Endothelial cell (in vitro differentiated cells): ENCODE results near the gene PCLO. TPM values are rescaled to one million over a fixed set of nuclear protein-coding genes. Genes with fewer than 3 reads are reported as not detected.

ENCODE experiments used
- DNase-seq: peaks from one replicate; pipeline ENCODE4 v3.0.0; 2021; ENCODE audit warnings: low spot score
- H3K27ac Mint-ChIP-seq: one replicate; pipeline ENCODE4 v1.8.0; 2021; ENCODE audit warnings: mixed read lengths, inconsistent platforms; ENCODE audit not compliant: unreplicated experiment
- H3K27me3 Mint-ChIP-seq: one replicate; pipeline ENCODE4 v1.8.0; 2021; ENCODE audit warnings: mild to moderate bottlenecking, moderate library complexity, mixed read lengths, inconsistent platforms; ENCODE audit not compliant: unreplicated experiment
- H3K36me3 Mint-ChIP-seq: one replicate; pipeline ENCODE4 v1.8.0; 2021; ENCODE audit warnings: mild to moderate bottlenecking, low read depth, mixed read lengths, inconsistent platforms; ENCODE audit not compliant: unreplicated experiment
- H3K4me1 Mint-ChIP-seq: one replicate; pipeline ENCODE4 v1.8.0; 2021; ENCODE audit warnings: mild to moderate bottlenecking, mixed read lengths, inconsistent platforms; ENCODE audit not compliant: unreplicated experiment
- H3K4me3 Mint-ChIP-seq: one replicate; pipeline ENCODE4 v1.8.0; 2021; ENCODE audit warnings: mild to moderate bottlenecking, mixed read lengths, inconsistent platforms; ENCODE audit not compliant: unreplicated experiment
- H3K9me3 Mint-ChIP-seq: one replicate; pipeline ENCODE4 v1.8.0; 2021; ENCODE audit warnings: mixed read lengths, inconsistent platforms; ENCODE audit not compliant: unreplicated experiment
- total RNA-seq: library from RNA; stranded (reverse); fragmentation: NEBNext Ultra II Directional; extraction: Animal tissue kit (Norgen Biotek cat#: 25700); gene quantifications from one replicate; pipeline ENCODE4 v1.2.1, GENCODE V29; 2021; ENCODE audit not compliant: unreplicated experiment
- TF ChIP-seq, protein P1 (sequence below): fragments of 200-600 bp; sonication (generic); IDR thresholded peaks from one replicate; pipeline ENCODE4 v1.5.0; 2021; ENCODE audit warnings: antibody characterized with exemption; ENCODE audit not compliant: unreplicated experiment

The PCLO gene
- total RNA-seq, 1 donor from 2014 or later: 5.1 TPM

DNA sequence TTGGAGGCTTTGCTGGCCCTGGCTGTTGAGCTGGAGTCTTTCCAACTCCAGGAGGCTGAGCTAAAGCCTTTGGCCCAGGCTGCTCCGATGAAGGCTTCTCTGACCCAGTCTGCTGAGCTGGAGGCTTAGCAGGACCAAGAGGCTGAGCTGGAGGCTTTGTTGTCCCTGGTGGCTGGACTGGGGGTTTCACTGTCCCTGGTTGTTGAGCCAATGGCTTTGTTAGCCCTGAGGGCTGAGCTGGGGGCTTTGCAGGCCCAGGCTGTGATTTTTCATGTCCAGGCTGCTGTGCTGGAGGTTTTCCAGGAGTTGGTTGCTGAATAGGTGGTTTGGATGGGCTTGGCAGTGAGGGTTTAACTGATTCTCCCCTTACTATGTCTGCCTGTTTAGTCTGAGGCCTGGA lies 7.3 kb downstream of the PCLO start:
- Mint-ChIP-seq H3K27me3 (peaks cover 3% of the 10 kb centered on the region), H3K36me3 (no peaks in the 10 kb centered on the region), H3K4me1 (peaks cover 2% of the 10 kb centered on the region), H3K27ac (no peak overlapping the region), H3K9me3 (no peaks in the 10 kb centered on the region), H3K4me3 (no peak overlapping the region)
- TF ChIP-seq, protein P1, sequence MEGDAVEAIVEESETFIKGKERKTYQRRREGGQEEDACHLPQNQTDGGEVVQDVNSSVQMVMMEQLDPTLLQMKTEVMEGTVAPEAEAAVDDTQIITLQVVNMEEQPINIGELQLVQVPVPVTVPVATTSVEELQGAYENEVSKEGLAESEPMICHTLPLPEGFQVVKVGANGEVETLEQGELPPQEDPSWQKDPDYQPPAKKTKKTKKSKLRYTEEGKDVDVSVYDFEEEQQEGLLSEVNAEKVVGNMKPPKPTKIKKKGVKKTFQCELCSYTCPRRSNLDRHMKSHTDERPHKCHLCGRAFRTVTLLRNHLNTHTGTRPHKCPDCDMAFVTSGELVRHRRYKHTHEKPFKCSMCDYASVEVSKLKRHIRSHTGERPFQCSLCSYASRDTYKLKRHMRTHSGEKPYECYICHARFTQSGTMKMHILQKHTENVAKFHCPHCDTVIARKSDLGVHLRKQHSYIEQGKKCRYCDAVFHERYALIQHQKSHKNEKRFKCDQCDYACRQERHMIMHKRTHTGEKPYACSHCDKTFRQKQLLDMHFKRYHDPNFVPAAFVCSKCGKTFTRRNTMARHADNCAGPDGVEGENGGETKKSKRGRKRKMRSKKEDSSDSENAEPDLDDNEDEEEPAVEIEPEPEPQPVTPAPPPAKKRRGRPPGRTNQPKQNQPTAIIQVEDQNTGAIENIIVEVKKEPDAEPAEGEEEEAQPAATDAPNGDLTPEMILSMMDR: no peak
- DNase-seq: no peak

DNA sequence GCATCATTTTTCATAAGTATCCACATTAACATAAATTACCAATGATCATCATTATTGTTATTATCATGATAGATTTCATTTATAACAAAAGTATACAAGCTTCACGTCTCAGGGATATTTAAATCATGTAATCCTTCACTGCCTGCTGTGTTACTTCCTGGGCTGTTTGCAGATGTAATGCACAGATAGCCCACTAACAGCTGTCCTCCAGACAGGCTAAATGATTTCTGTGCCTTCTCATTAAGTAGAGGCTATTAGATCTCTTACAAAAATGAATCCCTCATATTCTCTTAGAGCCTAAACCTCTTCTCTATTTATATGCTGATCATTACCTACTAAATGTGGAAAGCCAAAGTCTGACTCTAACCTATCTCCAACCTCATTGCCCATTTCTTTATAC lies 9.3 kb downstream of the PCLO start:
- no peaks in the 10 kb centered on the region for H3K36me3 Mint-ChIP-seq
- H3K4me1 Mint-ChIP-seq: peaks cover 8% of the 10 kb centered on the region
- H3K4me3 Mint-ChIP-seq: no peak overlapping the region
- peaks cover 3% of the 10 kb centered on the region for H3K27me3 Mint-ChIP-seq
- no peaks in the 10 kb centered on the region for H3K9me3 Mint-ChIP-seq
- TF ChIP-seq, protein P1: no peak
- no peak for DNase-seq
- H3K27ac Mint-ChIP-seq: no peak overlapping the region

DNA sequence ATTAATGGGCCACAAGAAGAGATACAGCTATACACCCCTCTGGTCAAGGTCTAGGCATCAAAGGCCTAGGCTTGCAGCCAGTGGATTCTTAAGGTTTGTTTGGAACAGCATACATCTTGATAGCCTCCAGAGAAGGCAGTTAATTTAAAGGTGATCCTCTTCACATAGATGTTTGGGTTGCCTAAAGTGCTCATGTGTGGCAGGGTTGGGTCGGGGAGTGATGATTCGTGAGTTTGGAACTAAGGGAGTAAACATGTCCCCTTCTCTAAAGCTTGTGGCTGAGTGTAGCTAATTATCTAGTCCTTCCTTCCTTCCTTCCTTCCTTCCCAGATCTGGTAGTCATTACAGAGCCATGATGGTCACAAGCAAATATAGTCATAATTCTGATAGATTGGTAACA lies 12.4 kb downstream of the PCLO start:
- no peak overlapping the region for H3K27ac Mint-ChIP-seq

DNA sequence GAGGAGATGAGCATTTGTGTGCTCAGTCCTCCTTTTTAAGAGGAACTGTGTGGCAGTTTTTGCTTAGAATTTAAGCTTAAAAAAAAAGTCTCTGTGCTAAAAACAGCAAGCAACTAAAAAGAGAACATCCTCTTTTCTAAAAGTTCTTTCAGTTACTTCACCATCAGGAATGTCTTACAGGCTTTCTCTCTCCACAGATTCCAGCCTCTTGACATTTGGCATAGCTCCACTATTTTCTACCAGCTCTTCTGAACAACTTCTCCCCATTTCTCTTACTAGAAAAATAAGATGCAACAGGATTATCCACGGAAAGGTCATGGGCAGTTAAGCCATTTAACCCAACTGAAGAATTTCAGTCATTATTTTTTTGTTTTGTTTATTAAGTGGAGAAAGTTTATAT lies 13.2 kb downstream of the PCLO start:
- peaks cover 8% of the 10 kb centered on the region for H3K4me1 Mint-ChIP-seq
- TF ChIP-seq, protein P1: no peak
- H3K9me3 Mint-ChIP-seq: no peaks in the 10 kb centered on the region
- H3K27me3 Mint-ChIP-seq: no peaks in the 10 kb centered on the region
- no peak for DNase-seq
- H3K4me3 Mint-ChIP-seq: no peak overlapping the region
- no peak overlapping the region for H3K27ac Mint-ChIP-seq
- H3K36me3 Mint-ChIP-seq: no peaks in the 10 kb centered on the region

More for the DNA sequence above, 12.4 kb downstream of the PCLO start:
- H3K4me1 Mint-ChIP-seq: peaks cover 8% of the 10 kb centered on the region
- H3K4me3 Mint-ChIP-seq: no peak overlapping the region
- DNase-seq: no peak
- TF ChIP-seq, protein P1: no peak
- no peaks in the 10 kb centered on the region for H3K36me3 Mint-ChIP-seq
- peaks cover 3% of the 10 kb centered on the region for H3K27me3 Mint-ChIP-seq
- no peaks in the 10 kb centered on the region for H3K9me3 Mint-ChIP-seq

DNA sequence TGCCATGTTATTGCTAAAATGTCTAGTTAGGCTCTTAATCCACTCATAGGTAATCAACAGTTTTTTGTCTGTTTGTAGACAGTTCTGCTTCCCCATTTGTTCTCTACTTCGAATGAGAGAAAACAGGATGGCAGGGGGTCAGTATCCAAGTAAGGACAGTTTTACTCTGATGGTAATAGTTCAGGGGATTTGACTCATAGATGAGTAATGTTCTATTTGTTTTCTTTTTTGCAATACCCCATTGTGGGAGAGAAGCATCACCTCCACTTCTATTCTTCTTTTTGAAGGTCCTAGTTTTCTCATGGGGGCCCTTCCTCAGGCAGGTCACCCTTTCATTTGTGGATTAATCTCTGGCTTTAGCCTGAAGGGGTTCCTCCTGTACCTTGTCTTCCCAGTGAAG lies 13.9 kb downstream of the PCLO start:
- no peaks in the 10 kb centered on the region for H3K27me3 Mint-ChIP-seq
- no peaks in the 10 kb centered on the region for H3K36me3 Mint-ChIP-seq
- no peak overlapping the region for H3K27ac Mint-ChIP-seq
- no peak overlapping the region for H3K4me3 Mint-ChIP-seq
- H3K9me3 Mint-ChIP-seq: no peaks in the 10 kb centered on the region
- no peak for DNase-seq
- H3K4me1 Mint-ChIP-seq: peaks cover 8% of the 10 kb centered on the region
- TF ChIP-seq, protein P1: no peak
